ENCODE measurements around the gene PRKCA.

Gene PRKCA

DNA sequence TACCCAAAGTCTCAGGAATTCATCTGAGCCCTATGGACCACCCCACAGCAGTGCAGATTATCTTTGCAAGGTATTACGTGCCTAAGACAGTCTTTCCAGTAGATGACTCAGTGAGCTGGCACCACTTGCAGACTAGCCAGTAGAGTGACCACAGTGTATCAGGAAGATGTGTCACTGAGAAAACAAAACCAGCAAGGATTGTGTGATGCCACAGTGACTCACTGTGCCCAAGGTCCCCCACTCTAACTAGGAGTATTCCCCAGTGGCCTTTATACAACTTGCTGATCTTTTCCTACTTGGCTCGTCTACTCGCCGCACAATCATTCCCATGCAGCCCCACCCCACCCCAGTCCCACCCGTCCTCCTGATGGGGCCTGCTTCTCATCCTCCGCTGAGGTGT, 26.8 kb upstream of the PRKCA start:
- Histone ChIP-seq H3K27ac (ENCODE audit: low read depth, low read length) (no peak overlapping the region), H3K27me3 (ENCODE audit: control insufficient read depth, low read length) (no peaks in the 10 kb centered on the region; the same call in 1 of the 2 replicates), H3K9me2 (replicated peaks; ENCODE audit: control insufficient read depth, low read length) (no peaks in the 10 kb centered on the region), H3K9me3 (ENCODE audit: control insufficient read depth, insufficient read depth, low read length) (no peaks in the 10 kb centered on the region), H3K4me1 (ENCODE audit: control insufficient read depth, low read length) (no peaks in the 10 kb centered on the region), H3K4me3 (ENCODE audit: low read length) (no peak overlapping the region), H3F3A (ENCODE audit: control insufficient read depth, insufficient read depth) (no peaks in the 10 kb centered on the region), H3K4me2 (ENCODE audit: low read length) (no peak overlapping the region), H4K20me1 (ENCODE audit: control insufficient read depth, insufficient read depth, low read depth, low read length) (no peaks in the 10 kb centered on the region), H3K36me3 (ENCODE audit: control insufficient read depth, low read length) (no peaks in the 10 kb centered on the region), H3K79me2 (ENCODE audit: control insufficient read depth, low read length) (no peaks in the 10 kb centered on the region)
- TF ChIP-seq EZH2phosphoT487 (IDR thresholded peaks at IDR 0.05; ENCODE audit: borderline replicate concordance, low read length) = no peak
- TF ChIP-seq, protein P1, sequence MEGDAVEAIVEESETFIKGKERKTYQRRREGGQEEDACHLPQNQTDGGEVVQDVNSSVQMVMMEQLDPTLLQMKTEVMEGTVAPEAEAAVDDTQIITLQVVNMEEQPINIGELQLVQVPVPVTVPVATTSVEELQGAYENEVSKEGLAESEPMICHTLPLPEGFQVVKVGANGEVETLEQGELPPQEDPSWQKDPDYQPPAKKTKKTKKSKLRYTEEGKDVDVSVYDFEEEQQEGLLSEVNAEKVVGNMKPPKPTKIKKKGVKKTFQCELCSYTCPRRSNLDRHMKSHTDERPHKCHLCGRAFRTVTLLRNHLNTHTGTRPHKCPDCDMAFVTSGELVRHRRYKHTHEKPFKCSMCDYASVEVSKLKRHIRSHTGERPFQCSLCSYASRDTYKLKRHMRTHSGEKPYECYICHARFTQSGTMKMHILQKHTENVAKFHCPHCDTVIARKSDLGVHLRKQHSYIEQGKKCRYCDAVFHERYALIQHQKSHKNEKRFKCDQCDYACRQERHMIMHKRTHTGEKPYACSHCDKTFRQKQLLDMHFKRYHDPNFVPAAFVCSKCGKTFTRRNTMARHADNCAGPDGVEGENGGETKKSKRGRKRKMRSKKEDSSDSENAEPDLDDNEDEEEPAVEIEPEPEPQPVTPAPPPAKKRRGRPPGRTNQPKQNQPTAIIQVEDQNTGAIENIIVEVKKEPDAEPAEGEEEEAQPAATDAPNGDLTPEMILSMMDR (IDR thresholded peaks at IDR 0.05; ENCODE audit: low read depth, low read length, poor library complexity, severe bottlenecking) = no peak

DNA sequence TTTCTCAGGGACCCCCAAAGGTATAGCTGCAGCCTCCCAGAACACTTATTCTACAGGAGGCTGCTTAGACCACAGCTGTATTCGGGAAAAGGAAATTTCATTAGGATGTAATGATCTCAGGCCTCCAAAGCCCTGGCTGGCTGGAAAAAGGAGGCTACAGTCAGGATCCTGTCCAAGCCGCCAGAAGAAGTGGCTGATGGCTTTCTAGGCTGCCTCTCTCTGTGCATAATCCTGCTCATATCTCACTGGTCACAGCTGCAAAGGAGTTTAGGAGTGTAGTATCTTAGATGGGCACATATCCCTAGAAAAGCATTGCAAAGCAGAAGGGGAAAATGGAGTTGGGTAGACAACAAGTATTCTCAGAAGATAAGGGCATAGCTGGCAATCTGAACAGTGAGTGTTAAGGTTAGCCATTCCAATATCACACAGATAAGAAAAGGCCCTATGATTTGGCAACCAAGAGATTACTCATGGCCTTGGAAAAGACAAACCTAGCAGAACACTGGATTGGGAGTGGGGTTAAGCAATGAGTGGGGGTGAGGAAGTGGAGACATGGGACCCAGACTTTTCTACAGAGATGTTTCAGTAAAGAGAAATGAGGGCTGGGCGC, 26.0 kb upstream of the PRKCA start:
- Histone ChIP-seq H4K20me1 (ENCODE audit: control insufficient read depth, insufficient read depth, low read depth, low read length) (no peaks in the 10 kb centered on the region), H3K9me2 (replicated peaks; ENCODE audit: control insufficient read depth, low read length) (no peaks in the 10 kb centered on the region), H3K27ac (ENCODE audit: low read depth, low read length) (no peak overlapping the region), H3K4me3 (ENCODE audit: low read length) (no peak overlapping the region), H3K79me2 (ENCODE audit: control insufficient read depth, low read length) (no peaks in the 10 kb centered on the region), H3K9me3 (ENCODE audit: control insufficient read depth, insufficient read depth, low read length) (no peaks in the 10 kb centered on the region), H3K4me1 (ENCODE audit: control insufficient read depth, low read length) (no peaks in the 10 kb centered on the region), H3K36me3 (ENCODE audit: control insufficient read depth, low read length) (no peaks in the 10 kb centered on the region), H3K27me3 (ENCODE audit: control insufficient read depth, low read length) (no peaks in the 10 kb centered on the region; the same call in 1 of the 2 replicates), H3F3A (ENCODE audit: control insufficient read depth, insufficient read depth) (no peaks in the 10 kb centered on the region), H3K4me2 (ENCODE audit: low read length) (no peak overlapping the region)
- TF ChIP-seq, protein P1 (IDR thresholded peaks at IDR 0.05; ENCODE audit: low read depth, low read length, poor library complexity, severe bottlenecking) = no peak
- no peak for TF ChIP-seq EZH2phosphoT487 (IDR thresholded peaks at IDR 0.05; ENCODE audit: borderline replicate concordance, low read length)

DNA sequence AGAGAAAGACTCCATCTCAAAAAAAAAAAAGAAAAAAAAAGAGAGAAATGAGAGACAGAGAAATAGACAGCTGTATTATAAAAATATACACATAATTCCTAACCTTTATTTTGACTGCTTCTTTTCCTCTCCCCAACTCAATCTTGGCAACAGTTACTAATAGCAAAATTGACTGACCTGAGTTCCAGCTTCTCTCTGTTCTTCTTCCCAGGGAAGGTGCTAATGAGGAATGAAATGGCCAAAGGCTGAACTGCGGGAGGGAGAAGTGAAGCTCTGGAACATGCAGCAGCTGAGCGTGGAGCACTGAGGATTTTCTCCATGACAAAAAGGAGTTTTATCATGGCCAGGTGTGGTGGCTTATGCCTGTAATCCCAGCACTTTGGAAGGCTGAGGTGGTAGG, 25.2 kb upstream of the PRKCA start:
- Histone ChIP-seq H3K9me3 (ENCODE audit: control insufficient read depth, insufficient read depth, low read length) (no peaks in the 10 kb centered on the region), H3K36me3 (ENCODE audit: control insufficient read depth, low read length) (no peaks in the 10 kb centered on the region), H3K9me2 (replicated peaks; ENCODE audit: control insufficient read depth, low read length) (no peaks in the 10 kb centered on the region), H3K4me1 (ENCODE audit: control insufficient read depth, low read length) (no peaks in the 10 kb centered on the region), H3K27ac (ENCODE audit: low read depth, low read length) (no peak overlapping the region), H3K79me2 (ENCODE audit: control insufficient read depth, low read length) (no peaks in the 10 kb centered on the region), H3K4me3 (ENCODE audit: low read length) (no peak overlapping the region), H3F3A (ENCODE audit: control insufficient read depth, insufficient read depth) (no peaks in the 10 kb centered on the region), H4K20me1 (ENCODE audit: control insufficient read depth, insufficient read depth, low read depth, low read length) (no peaks in the 10 kb centered on the region), H3K4me2 (ENCODE audit: low read length) (no peak overlapping the region), H3K27me3 (ENCODE audit: control insufficient read depth, low read length) (no peaks in the 10 kb centered on the region; the same call in 1 of the 2 replicates)
- TF ChIP-seq, protein P1 (IDR thresholded peaks at IDR 0.05; ENCODE audit: low read depth, low read length, poor library complexity, severe bottlenecking) = no peak
- no peak for TF ChIP-seq EZH2phosphoT487 (IDR thresholded peaks at IDR 0.05; ENCODE audit: borderline replicate concordance, low read length)

Measured in DOHH2 (cell line).